ENCODE data around the gene EFTUD2.

EFTUD2 gene

DNA sequence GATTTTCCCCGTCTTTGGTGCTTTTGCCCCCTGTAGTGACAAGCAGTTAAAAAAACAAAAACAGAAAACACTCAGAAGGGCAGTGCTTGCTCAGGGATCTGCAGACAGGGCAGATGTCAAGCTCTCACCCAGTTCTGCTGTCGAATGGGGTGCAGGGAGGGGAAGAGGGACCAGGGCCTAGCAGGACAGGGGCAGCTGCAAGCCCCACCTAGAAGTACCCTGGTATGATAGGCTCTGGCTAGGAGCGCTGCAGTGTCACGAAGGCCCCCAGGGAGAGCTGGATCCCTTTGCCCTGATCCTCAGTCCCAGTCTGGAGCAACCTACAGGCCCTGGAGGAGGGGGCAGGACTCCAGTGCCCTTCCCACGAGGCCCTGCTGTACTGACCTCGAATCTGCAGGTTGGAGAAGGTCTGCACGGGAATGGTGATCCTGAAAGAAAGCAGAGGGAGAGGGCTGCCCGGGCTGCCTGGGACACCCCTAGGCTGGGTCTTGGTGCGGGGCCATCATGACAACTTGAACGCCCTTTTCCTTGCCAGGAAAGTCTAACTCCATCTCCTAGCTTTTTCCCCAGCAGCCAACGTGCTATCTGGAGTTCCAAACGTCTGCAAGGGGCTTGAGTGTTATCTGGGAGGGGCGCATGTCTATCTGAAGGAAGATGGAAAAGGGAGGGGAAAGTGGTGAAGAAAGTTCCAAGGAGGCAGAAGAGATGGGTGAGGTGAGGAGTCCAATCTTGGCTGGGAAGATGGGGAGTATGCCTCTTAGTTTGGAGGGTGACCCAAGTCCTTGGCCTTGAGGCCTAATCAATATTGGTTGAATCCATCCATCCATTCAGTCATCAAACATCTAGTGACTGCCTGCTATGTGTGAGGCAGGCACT is 11.2 kb upstream of the EFTUD2 start:
- no peaks in the 10 kb centered on the region for H3K36me3 Mint-ChIP-seq
- H3K27ac Mint-ChIP-seq, result no peak overlapping the region
- no peak overlapping the region for H3K4me3 Mint-ChIP-seq
- DNase-seq, result no peak
- H3K27me3 Mint-ChIP-seq, result peaks cover 87% of the 10 kb centered on the region
- CTCF ChIA-PET, result interaction anchor here (0.6 to 1.6 kb wide), 13 partner anchors 10 to 287 kb away, joined by 3 to 6 read pairs (median 3); no protein-coding TSS in a partner anchor
- H3K9me3 Mint-ChIP-seq, result no peaks in the 10 kb centered on the region
- peaks cover 5% of the 10 kb centered on the region for H3K4me1 Mint-ChIP-seq

DNA sequence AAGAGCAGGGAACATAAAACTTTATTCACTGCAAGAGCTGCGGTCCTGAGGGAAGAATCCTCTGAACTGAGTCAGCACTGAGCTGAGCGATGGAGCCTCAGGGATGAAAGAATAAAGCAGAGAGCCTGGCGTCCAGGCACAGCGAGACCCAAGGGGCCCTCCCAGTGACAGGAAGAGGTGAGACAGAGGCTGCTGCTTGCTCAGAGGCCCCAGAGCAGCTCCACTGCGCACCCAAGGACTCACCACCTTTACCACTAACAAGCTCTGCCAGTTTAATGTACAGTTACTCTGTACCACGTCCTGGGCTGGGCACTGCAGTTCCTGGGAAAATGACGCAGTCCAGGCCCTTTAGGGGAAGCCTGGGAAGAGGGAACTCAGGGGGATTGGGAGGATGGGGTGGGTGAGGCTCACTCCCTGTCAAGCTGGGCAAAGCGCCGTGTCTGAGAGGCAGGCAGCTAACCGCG is 10.5 kb upstream of the EFTUD2 start:
- H3K4me1 Mint-ChIP-seq, result peaks cover 5% of the 10 kb centered on the region
- no peaks in the 10 kb centered on the region for H3K9me3 Mint-ChIP-seq

DNA sequence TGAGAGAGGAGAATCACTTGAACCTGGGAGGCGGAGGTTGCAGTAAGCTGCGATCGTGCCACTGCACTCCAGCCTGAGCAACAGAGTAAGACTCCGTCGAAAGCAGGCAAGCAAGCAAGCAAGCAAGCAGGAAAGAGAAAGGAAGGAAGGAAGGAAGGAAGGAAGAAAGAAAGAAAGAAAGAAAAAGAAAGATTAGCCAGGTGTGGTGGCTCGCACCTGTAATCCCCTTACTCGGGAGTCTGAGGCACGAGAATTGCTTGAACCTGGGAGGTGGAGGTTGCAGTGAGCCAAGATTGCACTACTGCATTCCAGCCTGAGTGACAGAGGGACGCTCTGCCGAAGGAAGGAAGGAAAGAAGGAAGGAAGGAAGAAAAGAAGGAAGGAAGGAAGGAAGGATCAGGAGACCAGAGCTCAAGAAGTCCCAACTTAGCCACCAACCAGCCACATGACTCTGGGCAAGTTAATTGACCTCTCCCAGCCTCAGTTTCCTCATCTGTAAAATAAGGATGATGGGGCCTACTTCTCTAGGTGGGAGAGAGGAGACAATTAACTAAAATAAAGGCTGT is 9.6 kb upstream of the EFTUD2 start:
- H3K27ac Mint-ChIP-seq, result no peak overlapping the region
- H3K9me3 Mint-ChIP-seq, result no peaks in the 10 kb centered on the region
- H3K4me3 Mint-ChIP-seq, result no peak overlapping the region
- CTCF ChIA-PET, result interaction anchor here (1.0 to 1.2 kb wide), 3 partner anchors 9 to 13 kb away, joined by 3 to 4 read pairs (median 3); no protein-coding TSS in a partner anchor
- no peak for DNase-seq
- peaks cover 71% of the 10 kb centered on the region for H3K27me3 Mint-ChIP-seq
- H3K4me1 Mint-ChIP-seq, result peaks cover 5% of the 10 kb centered on the region
- no peaks in the 10 kb centered on the region for H3K36me3 Mint-ChIP-seq

More for the DNA sequence above, 10.5 kb upstream of the EFTUD2 start:
- DNase-seq, result no peak
- no peak overlapping the region for H3K4me3 Mint-ChIP-seq
- CTCF ChIA-PET, result interaction anchor here (0.6 to 1.1 kb wide), 5 partner anchors 11 to 113 kb away, joined by 3 read pairs; no protein-coding TSS in a partner anchor
- no peak overlapping the region for H3K27ac Mint-ChIP-seq
- no peaks in the 10 kb centered on the region for H3K36me3 Mint-ChIP-seq
- H3K27me3 Mint-ChIP-seq, result peaks cover 80% of the 10 kb centered on the region

DNA sequence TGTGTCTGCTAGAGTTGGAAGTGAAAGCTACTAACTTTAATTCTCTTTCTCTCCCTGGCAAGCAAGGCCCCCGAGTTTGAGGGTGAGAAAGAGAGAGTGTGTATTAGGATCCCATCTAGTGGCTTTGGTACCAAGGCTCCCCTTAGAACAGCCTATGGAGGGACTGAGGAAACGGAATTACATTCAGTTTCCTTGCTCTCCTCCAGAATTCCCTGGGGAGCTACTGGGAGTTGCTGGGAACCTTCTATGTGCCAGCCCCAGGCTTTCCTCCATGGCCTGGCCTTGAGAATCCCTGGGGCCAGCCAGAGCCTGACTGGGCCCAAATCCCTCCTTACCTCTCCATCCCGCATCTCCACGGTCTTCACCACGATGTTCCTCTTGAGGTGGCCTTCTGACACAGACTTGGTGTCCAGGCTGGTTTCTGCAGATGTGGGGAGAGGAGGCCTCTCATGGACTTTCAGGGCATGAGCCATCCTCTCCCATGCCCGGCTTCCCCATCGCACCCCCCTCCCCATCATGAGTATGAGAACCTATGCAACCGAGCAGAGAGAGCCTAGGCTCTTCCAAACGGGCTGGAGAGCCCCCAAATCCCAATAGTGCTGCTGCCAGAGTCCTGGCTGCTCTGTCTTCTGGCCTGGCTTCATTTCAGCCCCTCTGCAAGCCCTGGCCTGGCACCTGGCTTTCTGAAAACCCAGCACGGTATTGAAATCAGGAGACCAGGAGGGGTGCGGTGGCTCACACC is 8.7 kb upstream of the EFTUD2 start:
- no peak overlapping the region for H3K4me3 Mint-ChIP-seq
- H3K36me3 Mint-ChIP-seq, result no peaks in the 10 kb centered on the region
- peaks cover 66% of the 10 kb centered on the region for H3K27me3 Mint-ChIP-seq
- no peak for DNase-seq
- CTCF ChIA-PET, result interaction anchor here (1.0 to 1.2 kb wide), 2 partner anchors 8 to 10 kb away, joined by 3 to 4 read pairs; no protein-coding TSS in a partner anchor
- no peaks in the 10 kb centered on the region for H3K9me3 Mint-ChIP-seq
- H3K4me1 Mint-ChIP-seq, result no peaks in the 10 kb centered on the region
- H3K27ac Mint-ChIP-seq, result no peak overlapping the region

DNA sequence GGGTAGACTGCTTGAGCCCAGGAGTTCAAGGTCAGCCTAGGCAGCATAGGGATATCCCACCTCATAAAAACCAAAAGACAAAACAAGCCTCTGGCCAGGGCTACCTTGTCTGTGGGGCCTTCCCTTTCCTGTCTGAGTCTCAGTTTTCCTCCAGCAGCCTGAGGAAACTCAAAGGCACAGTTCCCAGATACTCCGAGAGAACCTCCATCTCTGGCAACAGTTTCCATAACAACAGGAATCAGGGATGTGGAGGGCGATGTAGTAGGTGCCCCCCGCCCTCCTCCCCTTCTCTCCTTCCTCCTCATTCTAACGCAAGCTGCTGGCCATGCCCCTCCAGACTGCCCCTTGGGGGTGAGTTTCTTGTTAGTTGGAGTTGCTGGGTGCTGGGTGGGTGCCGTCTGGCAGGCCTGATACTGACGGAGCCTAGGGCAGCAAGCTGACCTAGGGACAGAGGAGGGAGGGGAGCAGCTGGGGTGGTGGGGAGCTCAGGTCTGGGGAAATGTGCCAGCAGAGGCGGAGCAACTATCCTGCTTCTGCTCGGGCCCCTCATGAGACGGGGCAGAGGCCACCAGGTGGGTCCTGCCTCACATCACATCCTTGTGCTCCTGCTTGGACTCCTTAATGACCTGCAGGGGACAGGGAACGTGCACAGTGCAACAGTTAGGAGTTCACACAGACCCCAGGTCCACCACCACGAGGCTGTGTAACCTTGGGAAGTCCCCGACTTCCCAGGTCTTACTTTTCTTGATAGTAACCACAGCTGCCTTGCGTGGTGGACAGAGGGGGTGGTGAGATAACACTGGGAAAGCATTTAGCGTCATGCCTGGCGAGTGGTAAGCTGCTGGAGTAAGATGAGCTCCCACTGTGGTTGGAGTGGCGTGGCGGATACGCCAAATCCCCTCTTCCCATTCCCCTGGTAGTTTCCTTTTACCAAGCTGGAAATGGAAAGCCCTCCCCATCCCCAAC is 7.8 kb upstream of the EFTUD2 start:
- CTCF ChIA-PET, result interaction anchor here (1.0 kb wide), 1 partner anchor 13 kb away, joined by 3 read pairs; no protein-coding TSS in a partner anchor
- no peak overlapping the region for H3K4me3 Mint-ChIP-seq
- DNase-seq, result no peak

DNA sequence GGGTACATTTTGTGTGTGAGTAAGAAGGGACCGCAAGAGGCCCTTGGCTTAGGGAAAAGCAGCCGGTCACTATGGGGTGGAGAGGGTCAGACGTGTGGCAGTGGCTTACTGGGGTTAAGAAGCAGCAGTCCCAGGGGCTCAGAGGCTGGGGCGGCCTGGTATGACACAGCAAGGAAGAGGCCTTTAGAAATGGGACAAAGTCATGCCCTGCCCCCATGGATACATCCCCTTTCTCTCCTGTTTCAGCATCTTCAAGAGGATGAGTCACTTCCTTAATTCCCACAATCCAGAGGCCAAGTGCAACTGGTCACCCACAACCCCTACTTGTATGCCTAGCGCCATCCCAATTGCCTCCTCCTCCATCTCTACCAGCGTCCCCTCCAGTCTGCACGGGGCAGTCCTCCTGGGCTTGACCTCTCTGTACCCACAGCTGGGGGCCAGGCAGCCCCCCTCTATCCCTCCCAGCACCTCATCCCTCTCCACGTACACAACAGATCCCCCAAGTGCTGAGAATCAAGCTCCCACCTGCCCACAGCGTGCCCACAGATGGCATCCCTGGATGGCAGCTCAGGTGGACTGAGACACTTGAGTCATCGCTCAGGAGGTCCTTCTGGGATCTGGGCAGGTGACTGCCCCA is 6.9 kb upstream of the EFTUD2 start:
- Mint-ChIP-seq H3K9me3 (no peaks in the 10 kb centered on the region), H3K4me3 (no peak overlapping the region), H3K27ac (no peak overlapping the region), H3K4me1 (no peaks in the 10 kb centered on the region), H3K36me3 (no peaks in the 10 kb centered on the region), H3K27me3 (peaks cover 65% of the 10 kb centered on the region)
- CTCF ChIA-PET, result interaction anchor here (1.0 kb wide), 1 partner anchor 14 kb away, joined by 3 read pairs; no protein-coding TSS in a partner anchor
- DNase-seq, result no peak

More for the DNA sequence above, 7.8 kb upstream of the EFTUD2 start:
- H3K27me3 Mint-ChIP-seq, result peaks cover 66% of the 10 kb centered on the region
- H3K36me3 Mint-ChIP-seq, result no peaks in the 10 kb centered on the region
- no peaks in the 10 kb centered on the region for H3K4me1 Mint-ChIP-seq
- no peaks in the 10 kb centered on the region for H3K9me3 Mint-ChIP-seq
- no peak overlapping the region for H3K27ac Mint-ChIP-seq

DNA sequence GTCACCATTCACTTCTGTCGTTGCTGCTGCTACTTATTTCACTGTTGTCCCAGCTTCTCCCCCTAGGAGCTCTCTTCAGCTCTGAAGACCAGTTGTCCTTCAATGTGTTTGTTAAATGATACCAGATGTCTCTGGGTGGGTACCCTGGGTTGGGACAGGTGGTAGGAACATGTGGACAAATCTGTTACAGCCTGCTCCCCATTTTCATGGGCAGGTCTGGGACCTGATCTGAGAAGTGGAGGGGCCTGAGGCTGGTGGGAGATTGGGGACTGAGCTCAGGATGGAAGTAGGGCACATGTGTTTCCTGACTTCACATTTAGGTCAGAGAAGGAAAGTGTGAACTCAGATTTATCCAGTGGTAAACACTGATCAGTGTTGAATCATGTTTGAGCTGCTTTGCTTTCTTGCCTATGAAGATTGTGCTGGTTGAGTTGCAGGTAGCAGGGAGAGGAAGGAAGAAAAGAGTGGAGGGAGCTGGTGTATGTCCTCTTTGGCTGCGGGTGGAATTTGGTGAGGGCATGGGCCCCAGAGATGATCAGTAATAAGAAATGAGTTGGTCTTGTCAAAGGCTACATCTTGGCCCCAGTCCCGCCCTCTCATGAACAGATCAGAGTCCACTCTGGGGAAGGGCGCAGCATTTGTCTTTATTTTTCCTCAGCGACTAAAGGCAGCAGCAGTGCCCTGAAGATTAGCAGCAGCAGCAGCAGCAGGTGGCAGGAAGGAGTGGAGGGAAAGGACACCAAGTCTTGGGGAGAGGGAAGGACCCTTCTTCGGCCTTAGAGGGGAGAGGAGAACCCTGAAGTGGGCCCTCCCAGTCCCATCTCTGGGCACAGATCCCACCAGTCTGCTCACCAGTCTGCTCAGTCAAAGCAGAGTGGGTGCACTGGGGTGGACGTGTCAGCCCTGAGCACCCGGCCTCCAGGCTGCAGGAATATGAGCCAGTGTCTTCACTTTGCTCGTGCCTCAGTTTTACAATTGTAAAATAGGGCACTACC is 6.1 kb upstream of the EFTUD2 start:
- no peak overlapping the region for H3K4me3 Mint-ChIP-seq
- peaks cover 63% of the 10 kb centered on the region for H3K27me3 Mint-ChIP-seq
- no peak overlapping the region for H3K27ac Mint-ChIP-seq
- H3K4me1 Mint-ChIP-seq, result peaks cover 2% of the 10 kb centered on the region
- no peaks in the 10 kb centered on the region for H3K9me3 Mint-ChIP-seq
- DNase-seq, result no peak
- CTCF ChIA-PET, result interaction anchor here (1.3 to 1.4 kb wide), 3 partner anchors 27 to 230 kb away, joined by 3 read pairs; partner anchors contain the start of gene ACBD4
- H3K36me3 Mint-ChIP-seq, result no peaks in the 10 kb centered on the region

DNA sequence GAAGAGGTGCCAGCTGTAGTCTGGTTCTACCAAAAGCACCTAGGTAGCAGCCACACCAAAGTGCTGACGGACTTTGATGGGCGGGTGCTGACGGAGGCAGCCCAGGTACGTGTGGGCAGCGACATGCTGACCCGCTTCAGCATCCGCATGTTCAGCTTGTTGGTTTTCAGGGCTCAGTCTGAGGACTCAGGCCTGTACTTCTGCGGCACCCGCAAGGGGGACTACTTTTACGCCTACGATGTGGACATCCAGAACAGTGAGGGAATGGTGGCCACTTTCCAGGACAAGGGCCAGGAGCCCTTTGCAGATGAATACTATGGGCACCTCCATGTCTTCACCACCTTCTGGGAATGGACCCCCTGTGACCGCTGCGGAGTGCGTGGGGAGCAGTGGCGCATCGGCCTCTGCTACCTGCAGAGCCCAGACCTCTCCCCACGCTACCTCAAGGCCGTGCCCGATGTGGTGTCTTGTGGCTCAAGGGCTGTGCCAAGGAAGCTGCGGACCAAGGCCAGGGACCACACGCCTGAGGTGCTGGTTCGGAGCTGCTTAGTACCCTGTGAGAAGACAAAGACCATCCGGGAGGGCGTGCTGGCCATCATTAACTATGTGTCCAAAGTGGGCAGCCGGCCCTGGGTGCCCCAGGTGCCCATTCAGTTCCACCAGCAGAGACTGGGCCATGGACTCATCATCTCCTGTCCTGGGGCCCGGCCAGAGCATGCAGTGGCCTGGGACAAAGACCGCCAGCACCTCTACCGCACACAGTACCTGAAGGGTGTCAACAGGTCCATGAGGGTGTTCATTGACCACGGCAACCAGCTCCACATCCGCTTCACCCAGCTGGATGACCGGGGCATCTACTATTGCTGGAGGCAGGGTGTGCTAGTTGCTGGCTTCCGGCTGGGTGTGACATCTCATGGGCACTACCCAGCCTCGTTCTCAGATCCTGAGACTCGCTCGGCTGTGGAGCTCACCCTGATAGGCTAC is 5.0 kb upstream of the EFTUD2 start:
- DNase-seq, result peak; percentile 12
- H3K27ac Mint-ChIP-seq, result no peak overlapping the region
- H3K4me1 Mint-ChIP-seq, result peaks cover 12% of the 10 kb centered on the region
- CTCF ChIA-PET, result interaction anchor here (0.9 to 1.4 kb wide), 5 partner anchors 26 to 231 kb away, joined by 3 to 5 read pairs (median 3); partner anchors contain the start of gene ACBD4
- H3K4me3 Mint-ChIP-seq, result no peak overlapping the region
- no peaks in the 10 kb centered on the region for H3K36me3 Mint-ChIP-seq
- peaks cover 64% of the 10 kb centered on the region for H3K27me3 Mint-ChIP-seq
- no peaks in the 10 kb centered on the region for H3K9me3 Mint-ChIP-seq

DNA sequence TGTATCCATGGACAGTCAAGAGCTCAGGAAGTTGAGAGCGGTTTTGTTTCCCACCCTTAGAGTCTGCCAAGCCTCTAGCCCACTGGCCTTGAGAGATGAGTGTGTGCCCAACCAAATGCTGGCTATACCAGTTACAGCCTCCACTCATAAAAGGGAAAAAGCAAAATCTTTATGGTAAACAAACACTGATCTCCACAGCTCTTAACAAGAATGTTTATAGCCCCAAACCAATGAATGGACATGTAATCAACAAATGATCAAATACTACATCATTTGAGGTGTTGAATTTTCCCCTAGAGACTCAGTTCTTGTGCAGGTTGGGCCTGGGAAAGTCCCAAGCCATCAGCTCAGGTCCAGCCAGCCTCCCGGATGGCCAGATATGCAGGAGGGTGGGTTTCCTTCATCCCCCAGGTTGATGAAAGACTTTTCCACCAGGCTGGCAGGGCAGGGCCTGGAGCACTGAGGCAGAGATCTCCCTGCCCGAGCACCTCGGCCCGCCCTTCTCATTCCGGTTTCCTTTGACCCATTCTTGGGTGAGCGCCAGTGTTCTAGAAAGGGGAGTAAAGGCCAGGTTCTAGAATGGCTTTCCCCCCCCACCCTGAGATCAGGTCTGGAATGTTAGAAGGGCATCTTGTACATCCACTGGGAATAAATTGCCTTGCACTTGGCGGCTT is 3.9 kb upstream of the EFTUD2 start:
- H3K9me3 Mint-ChIP-seq, result no peaks in the 10 kb centered on the region
- no peak overlapping the region for H3K4me3 Mint-ChIP-seq
- CTCF ChIA-PET, result interaction anchor here (0.9 to 1.5 kb wide), 3 partner anchors 10 to 232 kb away, joined by 3 to 5 read pairs (median 4); partner anchors contain the start of gene ACBD4
- H3K4me1 Mint-ChIP-seq, result peaks cover 21% of the 10 kb centered on the region
- peaks cover 3% of the 10 kb centered on the region for H3K36me3 Mint-ChIP-seq
- DNase-seq, result peak; percentile 10
- H3K27ac Mint-ChIP-seq, result no peak overlapping the region
- peaks cover 58% of the 10 kb centered on the region for H3K27me3 Mint-ChIP-seq

DNA sequence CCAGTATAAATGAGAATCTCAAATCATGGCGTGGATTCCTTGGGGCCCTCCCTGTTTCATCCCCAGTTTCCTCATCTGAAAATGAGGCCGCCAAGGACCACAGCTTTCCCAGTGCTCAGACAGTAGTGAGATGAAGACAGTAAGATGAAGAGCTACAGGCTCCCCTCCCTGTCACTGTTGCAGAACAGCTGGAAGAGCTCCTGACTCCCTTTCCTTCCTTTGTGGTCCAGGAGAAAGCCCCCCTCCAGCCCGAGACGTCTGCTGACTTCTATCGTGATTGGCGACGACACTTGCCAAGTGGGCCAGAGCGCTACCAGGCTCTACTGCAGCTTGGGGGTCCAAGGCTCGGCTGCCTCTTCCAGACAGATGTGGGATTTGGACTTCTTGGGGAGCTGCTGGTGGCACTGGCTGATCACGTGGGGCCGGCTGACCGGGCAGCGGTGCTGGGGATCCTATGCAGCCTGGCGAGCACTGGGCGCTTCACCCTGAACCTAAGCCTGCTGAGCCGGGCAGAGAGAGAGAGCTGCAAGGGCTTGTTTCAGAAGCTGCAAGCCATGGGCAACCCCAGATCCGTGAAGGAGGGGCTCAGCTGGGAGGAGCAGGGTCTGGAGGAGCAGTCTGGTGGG is 3.0 kb upstream of the EFTUD2 start:
- no peak overlapping the region for H3K27ac Mint-ChIP-seq
- H3K27me3 Mint-ChIP-seq, result peaks cover 52% of the 10 kb centered on the region
- H3K4me1 Mint-ChIP-seq, result peaks cover 25% of the 10 kb centered on the region
- no peaks in the 10 kb centered on the region for H3K9me3 Mint-ChIP-seq
- H3K36me3 Mint-ChIP-seq, result peaks cover 3% of the 10 kb centered on the region
- CTCF ChIA-PET, result interaction anchor here (1.3 to 1.5 kb wide), 2 partner anchors 11 to 120 kb away, joined by 4 read pairs; no protein-coding TSS in a partner anchor
- no peak for DNase-seq
- no peak overlapping the region for H3K4me3 Mint-ChIP-seq

Data from activated naive CD4-positive, alpha-beta T cell treated with anti-CD3 and anti-CD28 coated beads, Interleukin-2, amount 10 ng/mL, durations not matched to agents 7 days and 5 days (primary cell).